HCT116 (cell line): Measurements from ENCODE around the gene ADD1. TPM values are rescaled to one million over a fixed set of nuclear protein-coding genes. Genes with fewer than 3 reads are reported as not detected.

Source experiments
- ATAC-seq: fragments of 200-7000 bp; cut with Tn5 transposase; 2 replicates; pipeline ENCODE4 v1.9.1; 2020; ENCODE audit warnings: mild to moderate bottlenecking, moderate library complexity
- BruUV-seq: library from RNA; stranded (reverse); fragments of 400-500 nt; replicated peaks from 2 replicates; lab custom pipeline; 2021; lab: Mats Ljungman, UMichigan
- CTCF ChIA-PET: fragments of 300-600 bp; sonication (Branson Sonifier 250); formaldehyde crosslinking; loops from one replicate; lab custom pipeline; 2021; ENCODE audit warnings: antibody characterized with exemption; lab: Charles Lee
- POLR2A ChIA-PET: fragments of 300-600, 350-600 bp; sonication (Branson Sonifier 250); formaldehyde crosslinking; loops from one replicate; lab custom pipeline; 2021; ENCODE audit warnings: antibody characterized with exemption; lab: Charles Lee
- RAD21 ChIA-PET, 2 experiments: fragments of 300-600 bp; sonication (Branson Sonifier 250); formaldehyde crosslinking; loops; one replicate each; lab custom pipeline; 2023; ENCODE audit warnings: low total read pairs in 2 of 2; ENCODE audit not compliant: uncharacterized antibody in 2 of 2, unreplicated experiment in 2 of 2, low non-redundant PET in 1 of 2; lab: Charles Lee
- DNase-seq: peaks from one replicate; pipeline ENCODE4 v3.0.0-alpha.2; 2010; ENCODE audit warnings: low read depth, low spot score
- H2AFZ ChIP-seq: fragments of 200-600 bp; shearing (Covaris generic), sonication (generic); 2 replicates; pipeline ENCODE4 v1.6.1; 2017; ENCODE audit warnings: low read depth, mixed run types, mixed read lengths, antibody characterized with exemption, low read length; ENCODE audit not compliant: poor library complexity, severe bottlenecking
- H3K27ac ChIP-seq: 2 replicates; pipeline ENCODE4 v1.5.1; 2012; ENCODE audit warnings: low read depth, low read length
- H3K27me3 ChIP-seq: fragments of 200-600 bp; sonication (generic); 2 replicates; pipeline ENCODE4 v1.6.1; 2016; ENCODE audit warnings: mixed run types, low read length, mixed read lengths; ENCODE audit not compliant: insufficient read depth
- H3K36me3 ChIP-seq, 2 experiments: fragments of 200-500 bp in 1 of 2; fragments of 200-600 bp in 1 of 2; sonication (Bioruptor generic) in 1 of 2; sonication (generic) in 1 of 2; 2 replicates each; pipeline versions ENCODE4 v1.5.1 to v1.6.1; 2014 to 2016; ENCODE audit warnings: low read length in 2 of 2, inconsistent platforms in 1 of 2, mixed read lengths in 1 of 2, mixed run types in 1 of 2; ENCODE audit not compliant: insufficient read depth in 2 of 2, control insufficient read depth in 1 of 2
- H3K4me1 ChIP-seq, 2 experiments: fragments of 200-600 bp in 1 of 2; sonication (generic) in 1 of 2; 2 replicates each; pipeline versions ENCODE4 v1.5.1 to v1.6.1; 2012 to 2017; ENCODE audit warnings: low read length in 2 of 2, inconsistent platforms in 1 of 2, mild to moderate bottlenecking in 1 of 2, mixed read lengths in 1 of 2, mixed run types in 1 of 2, moderate library complexity in 1 of 2; ENCODE audit not compliant: insufficient read depth in 2 of 2, control insufficient read depth in 1 of 2
- H3K4me2 ChIP-seq: fragments of 200-600 bp; sonication (generic); 2 replicates; pipeline ENCODE4 v1.6.1; 2017; ENCODE audit warnings: mixed run types, low read length, mixed read lengths
- H3K4me3 ChIP-seq, 2 experiments: fragments of 200-600 bp in 1 of 2; sonication (generic) in 1 of 2; replicated peaks in 1 of 2; 2 replicates each; pipeline ENCODE4 v1.5.1; 2011 to 2016; ENCODE audit warnings: low read length in 2 of 2, control low read depth in 1 of 2, low read depth in 1 of 2, mild to moderate bottlenecking in 1 of 2, mixed read lengths in 1 of 2, mixed run types in 1 of 2
- H3K79me2 ChIP-seq: fragments of 200-600 bp; sonication (generic); 2 replicates; pipeline ENCODE4 v1.6.1; 2017; ENCODE audit warnings: mild to moderate bottlenecking, mixed run types, low read length, moderate library complexity, mixed read lengths; ENCODE audit not compliant: insufficient read depth
- H3K9ac ChIP-seq: fragments of 200-600 bp; sonication (generic); 2 replicates; pipeline ENCODE4 v1.6.1; 2016; ENCODE audit warnings: low read length, mixed read lengths
- H3K9me2 ChIP-seq: fragments of 200-600 bp; sonication (generic), shearing (Covaris generic); 2 replicates; pipeline ENCODE4 v1.6.1; 2017; ENCODE audit warnings: mixed run types, mild to moderate bottlenecking, moderate library complexity; ENCODE audit not compliant: insufficient read depth
- H3K9me3 ChIP-seq, 2 experiments: fragments of 200-500 bp in 1 of 2; fragments of 200-600 bp in 1 of 2; sonication (Bioruptor generic) in 1 of 2; sonication (generic) in 1 of 2; 2 replicates each; pipeline ENCODE4 v1.6.1; 2014 to 2017; ENCODE audit warnings: low read length in 2 of 2, mixed read lengths in 2 of 2, inconsistent platforms in 1 of 2, low read depth in 1 of 2, mild to moderate bottlenecking in 1 of 2, mixed run types in 1 of 2, moderate library complexity in 1 of 2; ENCODE audit not compliant: control insufficient read depth in 1 of 2, insufficient read depth in 1 of 2
- H4K20me1 ChIP-seq: fragments of 200-600 bp; sonication (generic), shearing (Covaris generic); 2 replicates; pipeline ENCODE4 v1.6.1; 2017; ENCODE audit warnings: mixed run types, mild to moderate bottlenecking, moderate library complexity; ENCODE audit not compliant: insufficient read depth
- ELF1 ChIP-seq: IDR thresholded peaks from 2 replicates; pipeline ENCODE4 v1.6.1; 2012; ENCODE audit warnings: low read depth, borderline replicate concordance
- EZH2 ChIP-seq: fragments of 200-600 bp; sonication (generic); IDR thresholded peaks from 2 replicates; pipeline ENCODE4 v1.6.1; 2017; ENCODE audit warnings: antibody characterized with exemption, mixed run types
- JUND ChIP-seq: IDR thresholded peaks from 2 replicates; pipeline ENCODE4 v1.6.1; 2012
- POLR2A ChIP-seq: IDR thresholded peaks from 2 replicates; pipeline ENCODE4 v1.7.0; 2011; ENCODE audit warnings: borderline replicate concordance; ENCODE audit not compliant: insufficient read depth, insufficient read length; ENCODE audit errors: extremely low read depth
- RAD21 ChIP-seq: IDR thresholded peaks from 2 replicates; pipeline ENCODE4 v1.6.1; 2012; ENCODE audit warnings: low read depth, mild to moderate bottlenecking
- SP1 ChIP-seq: IDR thresholded peaks from 2 replicates; pipeline ENCODE4 v1.6.1; 2012; ENCODE audit warnings: low read depth
- SRF ChIP-seq: IDR thresholded peaks from 2 replicates; pipeline ENCODE4 v1.6.1; 2012; ENCODE audit warnings: low read depth
- TCF7L2 ChIP-seq: IDR thresholded peaks from 2 replicates; pipeline ENCODE4 v1.7.0; 2011; ENCODE audit warnings: borderline replicate concordance, inconsistent platforms; ENCODE audit not compliant: insufficient read depth, insufficient read length; ENCODE audit errors: extremely low read depth
- YY1 ChIP-seq: IDR thresholded peaks from 2 replicates; pipeline ENCODE4 v1.6.1; 2011; ENCODE audit warnings: low read length, low read depth, moderate library complexity, mild to moderate bottlenecking; ENCODE audit not compliant: insufficient replicate concordance; ENCODE audit errors: extremely low read depth
- ZFX ChIP-seq: fragments of 450-650 bp; IDR thresholded peaks from 2 replicates; pipeline ENCODE4 v1.6.1; 2017
- ZNF274 ChIP-seq: fragments of 200-500 bp; sonication (Bioruptor generic); IDR thresholded peaks from 2 replicates; pipeline ENCODE4 v1.6.1; 2014; ENCODE audit warnings: mild to moderate bottlenecking, low read depth, low read length, inconsistent platforms
- intact Hi-C: fragments of 100-400 bp; cut with micrococcal nuclease; formaldehyde crosslinking; loops from 2 replicates; pipeline ENCODE4 v1.10.0; 2022
- total RNA-seq: library from RNA; stranded (reverse); gene quantifications from one replicate; pipeline ENCODE4 v1.2.1, GENCODE V29; 2021; ENCODE audit not compliant: unreplicated experiment
- TF ChIP-seq, protein P1 (sequence below): IDR thresholded peaks from 2 replicates; pipeline ENCODE4 v1.6.1; 2012
- TF ChIP-seq, protein P2 (sequence below): IDR thresholded peaks from 2 replicates; pipeline ENCODE4 v1.6.1; 2011; ENCODE audit warnings: mild to moderate bottlenecking, low read length, moderate library complexity; ENCODE audit not compliant: insufficient replicate concordance; ENCODE audit errors: extremely low read depth
- TF ChIP-seq, protein P3 (sequence below): IDR thresholded peaks from 2 replicates; pipeline ENCODE4 v1.6.1; 2012; ENCODE audit warnings: low read depth
- TF ChIP-seq, protein P4 (sequence below), 3 experiments: fragments of 200-600 bp in 1 of 3; sonication (generic) in 1 of 3; IDR thresholded peaks in 2 of 3; conservative IDR thresholded peaks in 1 of 3; 2 replicates each; pipeline ENCODE4 v1.5.1; 2012 to 2017; ENCODE audit warnings: low read depth in 2 of 3, low read length in 2 of 3, antibody characterized with exemption in 1 of 3, borderline replicate concordance in 1 of 3, control low read depth in 1 of 3, mild to moderate bottlenecking in 1 of 3, mixed read lengths in 1 of 3, mixed run types in 1 of 3, moderate library complexity in 1 of 3; ENCODE audit not compliant: insufficient read depth in 1 of 3

The ADD1 gene
- total RNA-seq, 1 experiment from 2014 or later, result 139 TPM

DNA sequence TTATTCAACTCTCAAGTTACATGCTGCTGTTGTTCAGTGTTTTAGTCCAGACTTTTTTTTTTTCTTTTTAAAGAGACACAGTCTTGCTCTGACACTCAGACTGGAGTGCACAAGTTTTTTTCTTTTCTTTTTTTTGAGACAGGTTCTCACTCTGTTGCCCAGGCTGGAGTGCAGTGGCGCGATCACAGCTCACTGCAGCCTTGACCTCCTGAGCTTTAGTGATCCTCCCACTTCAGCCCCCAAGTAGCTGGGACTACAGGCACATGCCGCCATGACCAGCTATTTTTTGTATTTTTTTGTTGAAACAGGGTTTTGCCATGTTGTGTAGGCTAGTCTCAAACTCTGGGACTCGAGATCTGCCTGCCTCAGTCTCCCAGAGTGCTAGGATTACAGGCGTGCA is 11.9 kb downstream of the ADD1 start:
- RAD21 ChIA-PET, result no interaction called here
- intact Hi-C loops, result no loop called here
- no peak overlapping the region for H3K4me3 ChIP-seq
- H2AFZ ChIP-seq, result no peak overlapping the region
- TF ChIP-seq, protein P1, sequence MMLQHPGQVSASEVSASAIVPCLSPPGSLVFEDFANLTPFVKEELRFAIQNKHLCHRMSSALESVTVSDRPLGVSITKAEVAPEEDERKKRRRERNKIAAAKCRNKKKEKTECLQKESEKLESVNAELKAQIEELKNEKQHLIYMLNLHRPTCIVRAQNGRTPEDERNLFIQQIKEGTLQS, result no peak
- TF ChIP-seq ELF1 (no peak), ZNF274 (no peak), YY1 (no peak), SRF (no peak), TCF7L2 (no peak), POLR2A (no peak), RAD21 (no peak), JUND (no peak), EZH2 (no peak), SP1 (no peak), ZFX (no peak)
- TF ChIP-seq, protein P2, sequence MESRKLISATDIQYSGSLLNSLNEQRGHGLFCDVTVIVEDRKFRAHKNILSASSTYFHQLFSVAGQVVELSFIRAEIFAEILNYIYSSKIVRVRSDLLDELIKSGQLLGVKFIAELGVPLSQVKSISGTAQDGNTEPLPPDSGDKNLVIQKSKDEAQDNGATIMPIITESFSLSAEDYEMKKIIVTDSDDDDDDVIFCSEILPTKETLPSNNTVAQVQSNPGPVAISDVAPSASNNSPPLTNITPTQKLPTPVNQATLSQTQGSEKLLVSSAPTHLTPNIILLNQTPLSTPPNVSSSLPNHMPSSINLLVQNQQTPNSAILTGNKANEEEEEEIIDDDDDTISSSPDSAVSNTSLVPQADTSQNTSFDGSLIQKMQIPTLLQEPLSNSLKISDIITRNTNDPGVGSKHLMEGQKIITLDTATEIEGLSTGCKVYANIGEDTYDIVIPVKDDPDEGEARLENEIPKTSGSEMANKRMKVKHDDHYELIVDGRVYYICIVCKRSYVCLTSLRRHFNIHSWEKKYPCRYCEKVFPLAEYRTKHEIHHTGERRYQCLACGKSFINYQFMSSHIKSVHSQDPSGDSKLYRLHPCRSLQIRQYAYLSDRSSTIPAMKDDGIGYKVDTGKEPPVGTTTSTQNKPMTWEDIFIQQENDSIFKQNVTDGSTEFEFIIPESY, result no peak
- TF ChIP-seq, protein P3, sequence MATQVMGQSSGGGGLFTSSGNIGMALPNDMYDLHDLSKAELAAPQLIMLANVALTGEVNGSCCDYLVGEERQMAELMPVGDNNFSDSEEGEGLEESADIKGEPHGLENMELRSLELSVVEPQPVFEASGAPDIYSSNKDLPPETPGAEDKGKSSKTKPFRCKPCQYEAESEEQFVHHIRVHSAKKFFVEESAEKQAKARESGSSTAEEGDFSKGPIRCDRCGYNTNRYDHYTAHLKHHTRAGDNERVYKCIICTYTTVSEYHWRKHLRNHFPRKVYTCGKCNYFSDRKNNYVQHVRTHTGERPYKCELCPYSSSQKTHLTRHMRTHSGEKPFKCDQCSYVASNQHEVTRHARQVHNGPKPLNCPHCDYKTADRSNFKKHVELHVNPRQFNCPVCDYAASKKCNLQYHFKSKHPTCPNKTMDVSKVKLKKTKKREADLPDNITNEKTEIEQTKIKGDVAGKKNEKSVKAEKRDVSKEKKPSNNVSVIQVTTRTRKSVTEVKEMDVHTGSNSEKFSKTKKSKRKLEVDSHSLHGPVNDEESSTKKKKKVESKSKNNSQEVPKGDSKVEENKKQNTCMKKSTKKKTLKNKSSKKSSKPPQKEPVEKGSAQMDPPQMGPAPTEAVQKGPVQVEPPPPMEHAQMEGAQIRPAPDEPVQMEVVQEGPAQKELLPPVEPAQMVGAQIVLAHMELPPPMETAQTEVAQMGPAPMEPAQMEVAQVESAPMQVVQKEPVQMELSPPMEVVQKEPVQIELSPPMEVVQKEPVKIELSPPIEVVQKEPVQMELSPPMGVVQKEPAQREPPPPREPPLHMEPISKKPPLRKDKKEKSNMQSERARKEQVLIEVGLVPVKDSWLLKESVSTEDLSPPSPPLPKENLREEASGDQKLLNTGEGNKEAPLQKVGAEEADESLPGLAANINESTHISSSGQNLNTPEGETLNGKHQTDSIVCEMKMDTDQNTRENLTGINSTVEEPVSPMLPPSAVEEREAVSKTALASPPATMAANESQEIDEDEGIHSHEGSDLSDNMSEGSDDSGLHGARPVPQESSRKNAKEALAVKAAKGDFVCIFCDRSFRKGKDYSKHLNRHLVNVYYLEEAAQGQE, result no peak
- TF ChIP-seq, protein P4, sequence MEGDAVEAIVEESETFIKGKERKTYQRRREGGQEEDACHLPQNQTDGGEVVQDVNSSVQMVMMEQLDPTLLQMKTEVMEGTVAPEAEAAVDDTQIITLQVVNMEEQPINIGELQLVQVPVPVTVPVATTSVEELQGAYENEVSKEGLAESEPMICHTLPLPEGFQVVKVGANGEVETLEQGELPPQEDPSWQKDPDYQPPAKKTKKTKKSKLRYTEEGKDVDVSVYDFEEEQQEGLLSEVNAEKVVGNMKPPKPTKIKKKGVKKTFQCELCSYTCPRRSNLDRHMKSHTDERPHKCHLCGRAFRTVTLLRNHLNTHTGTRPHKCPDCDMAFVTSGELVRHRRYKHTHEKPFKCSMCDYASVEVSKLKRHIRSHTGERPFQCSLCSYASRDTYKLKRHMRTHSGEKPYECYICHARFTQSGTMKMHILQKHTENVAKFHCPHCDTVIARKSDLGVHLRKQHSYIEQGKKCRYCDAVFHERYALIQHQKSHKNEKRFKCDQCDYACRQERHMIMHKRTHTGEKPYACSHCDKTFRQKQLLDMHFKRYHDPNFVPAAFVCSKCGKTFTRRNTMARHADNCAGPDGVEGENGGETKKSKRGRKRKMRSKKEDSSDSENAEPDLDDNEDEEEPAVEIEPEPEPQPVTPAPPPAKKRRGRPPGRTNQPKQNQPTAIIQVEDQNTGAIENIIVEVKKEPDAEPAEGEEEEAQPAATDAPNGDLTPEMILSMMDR (IDR thresholded peaks at IDR 0.05 in 2 of 3, conservative IDR thresholded peaks at IDR 0.05 in 1 of 3; ENCODE audit: borderline replicate concordance in 1 of 3, insufficient read depth in 1 of 3, low read depth in 2 of 3, low read length in 2 of 3), result no peak
- H3K9me2 ChIP-seq, result no peaks in the 10 kb centered on the region
- ATAC-seq, result no peak
- POLR2A ChIA-PET, result no interaction called here
- peaks cover 0 to 6% of the 10 kb centered on the region in 2 experiments; a peak in 1 of 4 replicates for H3K36me3 ChIP-seq
- no peak overlapping the region for H3K9ac ChIP-seq
- H3K4me1 ChIP-seq, result peaks cover 5 to 8% of the 10 kb centered on the region in 2 experiments
- peaks cover under 1% of the 10 kb centered on the region; the same call in 1 of the 2 replicates for H4K20me1 ChIP-seq
- H3K9me3 ChIP-seq, result no peaks in the 10 kb centered on the region
- peaks cover 90% of the 10 kb centered on the region for H3K79me2 ChIP-seq
- no peak overlapping the region for H3K4me2 ChIP-seq
- DNase-seq, result no peak
- no TSS peak for BruUV-seq
- no peaks in the 10 kb centered on the region for H3K27me3 ChIP-seq
- H3K27ac ChIP-seq, result no peak overlapping the region
- CTCF ChIA-PET, result no interaction called here
